IMR-90 (cell line): ENCODE measurements around the gene PPP1R13L. TPM values are rescaled to one million over a fixed set of nuclear protein-coding genes. Genes with fewer than 3 reads are reported as not detected.

Experiments
- ATAC-seq: fragments of 200-7000 bp; cut with Tn5 transposase; 2 replicates; pipeline ENCODE4 v1.9.1; 2020; ENCODE audit warnings: low read depth, mild to moderate bottlenecking, moderate library complexity
- BruUV-seq: library from RNA; stranded (reverse); fragments of 400-500 nt; replicated peaks from 2 replicates; lab custom pipeline; 2021; lab: Mats Ljungman, UMichigan
- CTCF ChIA-PET: fragments of 300-600 bp; formaldehyde crosslinking; extraction: SDS; loops from one replicate; lab custom pipeline; 2021; ENCODE audit warnings: antibody characterized with exemption; lab: Yijun Ruan, JAX
- POLR2A ChIA-PET: fragments of 300-600 bp; sonication (Branson Sonifier 250); formaldehyde crosslinking; loops from one replicate; lab custom pipeline; 2022; ENCODE audit warnings: antibody characterized with exemption; ENCODE audit not compliant: unreplicated experiment; lab: Charles Lee
- DNase-seq: peaks from one replicate; pipeline ENCODE4 v3.0.0; 2013
- H2AFZ ChIP-seq: replicated peaks from 2 replicates; pipeline ENCODE3; 2013; ENCODE audit warnings: low read length, mild to moderate bottlenecking; ENCODE audit not compliant: poor library complexity
- H2AK5ac ChIP-seq: 2 replicates; pipeline ENCODE4 v1.6.1; 2013; ENCODE audit warnings: low read depth, low read length, inconsistent platforms
- H2AK9ac ChIP-seq: replicated peaks from 2 replicates; pipeline ENCODE3; 2013; ENCODE audit warnings: mild to moderate bottlenecking, low read depth, low read length, moderate library complexity; ENCODE audit not compliant: poor library complexity
- H2BK120ac ChIP-seq: 2 replicates; pipeline ENCODE4 v1.6.1; 2013; ENCODE audit warnings: low read depth, low read length, inconsistent platforms
- H2BK15ac ChIP-seq: 3 replicates; pipeline ENCODE4 v1.6.1; 2013; ENCODE audit warnings: low read depth, low read length, inconsistent platforms
- H2BK20ac ChIP-seq: 2 replicates; pipeline ENCODE4 v1.6.1; 2013; ENCODE audit warnings: low read depth, mild to moderate bottlenecking, inconsistent platforms, low read length, moderate library complexity
- H2BK5ac ChIP-seq: 2 replicates; pipeline ENCODE4 v1.6.1; 2013; ENCODE audit warnings: mild to moderate bottlenecking, low read depth, low read length, inconsistent platforms; ENCODE audit not compliant: poor library complexity, severe bottlenecking
- H3K14ac ChIP-seq: replicated peaks from 2 replicates; pipeline ENCODE4 v1.6.1; 2013; ENCODE audit warnings: low read depth, low read length, inconsistent platforms
- H3K18ac ChIP-seq: 2 replicates; pipeline ENCODE4 v1.6.1; 2013; ENCODE audit warnings: low read depth, low read length, control low read depth
- H3K23ac ChIP-seq: 2 replicates; pipeline ENCODE4 v1.6.1; 2013; ENCODE audit warnings: low read depth, low read length, inconsistent platforms
- H3K27ac ChIP-seq: 2 replicates; pipeline ENCODE4 v1.5.1; 2013; ENCODE audit warnings: mild to moderate bottlenecking, control low read depth, low read length; ENCODE audit not compliant: insufficient read depth
- H3K27me3 ChIP-seq: 2 replicates; pipeline ENCODE4 v1.6.1; 2013; ENCODE audit warnings: low read length; ENCODE audit not compliant: control insufficient read depth, insufficient read depth
- H3K36me3 ChIP-seq: 2 replicates; pipeline ENCODE4 v1.6.1; 2013; ENCODE audit warnings: low read length, mixed read lengths; ENCODE audit not compliant: control insufficient read depth, insufficient read depth
- H3K4ac ChIP-seq: 2 replicates; pipeline ENCODE4 v1.6.1; 2013; ENCODE audit warnings: low read depth, low read length, inconsistent platforms
- H3K4me1 ChIP-seq: 2 replicates; pipeline ENCODE4 v1.6.1; 2013; ENCODE audit warnings: low read length, mixed read lengths; ENCODE audit not compliant: control insufficient read depth, insufficient read depth
- H3K4me2 ChIP-seq: 2 replicates; pipeline ENCODE4 v1.6.1; 2013; ENCODE audit warnings: low read depth, mild to moderate bottlenecking, control low read depth, low read length, moderate library complexity
- H3K4me3 ChIP-seq: 2 replicates; pipeline ENCODE4 v1.5.1; 2013; ENCODE audit warnings: low read depth, mild to moderate bottlenecking, control low read depth, low read length, moderate library complexity; ENCODE audit not compliant: insufficient read depth
- H3K56ac ChIP-seq: 2 replicates; pipeline ENCODE4 v1.6.1; 2013; ENCODE audit warnings: low read length, inconsistent platforms; ENCODE audit not compliant: insufficient read depth; ENCODE audit errors: extremely low read depth
- H3K79me1 ChIP-seq, 2 experiments: 2 replicates each; pipeline ENCODE4 v1.6.1; 2013; ENCODE audit warnings: low read length in 2 of 2, inconsistent platforms in 1 of 2, low read depth in 1 of 2
- H3K9ac ChIP-seq: 2 replicates; pipeline ENCODE4 v1.6.1; 2013; ENCODE audit warnings: low read depth, low read length, control low read depth
- H3K9me1 ChIP-seq: 2 replicates; pipeline ENCODE4 v1.6.1; 2013; ENCODE audit warnings: low read length, inconsistent platforms; ENCODE audit not compliant: insufficient read depth
- H3K9me3 ChIP-seq: 2 replicates; pipeline ENCODE4 v1.6.1; 2013; ENCODE audit warnings: low read length; ENCODE audit not compliant: control insufficient read depth, insufficient read depth
- H4K20me1 ChIP-seq: 2 replicates; pipeline ENCODE4 v1.6.1; 2013; ENCODE audit warnings: low read length, inconsistent platforms; ENCODE audit not compliant: insufficient read depth
- H4K5ac ChIP-seq: 2 replicates; pipeline ENCODE4 v1.6.1; 2013; ENCODE audit warnings: mild to moderate bottlenecking, low read depth, low read length, control low read depth
- H4K8ac ChIP-seq, 2 experiments: 2 replicates each; pipeline ENCODE4 v1.6.1; 2013; ENCODE audit warnings: low read depth in 2 of 2, low read length in 2 of 2, control low read depth in 1 of 2, inconsistent platforms in 1 of 2
- H4K91ac ChIP-seq: 2 replicates; pipeline ENCODE4 v1.6.1; 2013; ENCODE audit warnings: low read depth, low read length, inconsistent platforms; ENCODE audit not compliant: insufficient read depth
- BHLHE40 ChIP-seq: fragments of 150-350 bp; IDR thresholded peaks from 2 replicates; pipeline ENCODE4 v1.6.1; 2016; ENCODE audit warnings: mild to moderate bottlenecking, low read depth, low read length
- CEBPB ChIP-seq: IDR thresholded peaks from 2 replicates; pipeline ENCODE4 v1.6.1; 2012; ENCODE audit warnings: low read depth, low read length, improper control_type of control experiment
- CHD1 ChIP-seq: IDR thresholded peaks from 2 replicates; pipeline ENCODE4 v1.6.1; 2012; ENCODE audit warnings: low read depth, low read length, improper control_type of control experiment
- FOS ChIP-seq: fragments of 150-350 bp; IDR thresholded peaks from 2 replicates; pipeline ENCODE4 v1.6.1; 2016; ENCODE audit warnings: low read depth, low read length
- MAFK ChIP-seq: IDR thresholded peaks from 2 replicates; pipeline ENCODE4 v1.6.1; 2012; ENCODE audit warnings: low read depth, low read length, improper control_type of control experiment
- MAZ ChIP-seq: IDR thresholded peaks from 2 replicates; pipeline ENCODE4 v1.6.1; 2012; ENCODE audit warnings: low read depth, mild to moderate bottlenecking, low read length, improper control_type of control experiment, moderate library complexity, borderline replicate concordance
- MXI1 ChIP-seq: IDR thresholded peaks from 2 replicates; pipeline ENCODE4 v1.6.1; 2012; ENCODE audit warnings: low read depth, mild to moderate bottlenecking, low read length, moderate library complexity, borderline replicate concordance
- NFE2L2 ChIP-seq: fragments of 150-350 bp; IDR thresholded peaks from 2 replicates; pipeline ENCODE4 v1.6.1; 2016; ENCODE audit warnings: low read depth, mild to moderate bottlenecking, low read length
- POLR2A ChIP-seq: IDR thresholded peaks from 2 replicates; pipeline ENCODE4 v1.6.1; 2012; ENCODE audit warnings: mild to moderate bottlenecking, low read depth, low read length
- RAD21 ChIP-seq: IDR thresholded peaks from 2 replicates; pipeline ENCODE4 v1.6.1; 2012; ENCODE audit warnings: low read length, improper control_type of control experiment
- RCOR1 ChIP-seq: IDR thresholded peaks from 2 replicates; pipeline ENCODE4 v1.6.1; 2012; ENCODE audit warnings: mild to moderate bottlenecking, low read length, improper control_type of control experiment; ENCODE audit not compliant: insufficient replicate concordance
- RFX5 ChIP-seq: IDR thresholded peaks from 2 replicates; pipeline ENCODE4 v1.8.0; 2012; ENCODE audit warnings: low read depth, mild to moderate bottlenecking, low read length, moderate library complexity
- SMC3 ChIP-seq: fragments of 150-350 bp; IDR thresholded peaks from 2 replicates; pipeline ENCODE4 v1.6.1; 2016; ENCODE audit warnings: low read depth, mild to moderate bottlenecking, antibody characterized with exemption, low read length, moderate library complexity
- WGBS, 2 experiments: methylation state at CpG; one replicate each; pipeline versions ENCODE4 v1.1.5 to v1.1.7; 2013; ENCODE audit warnings: missing lambda C conversion rate in 2 of 2; ENCODE audit not compliant: insufficient read length in 1 of 2; ENCODE audit errors: extremely low coverage in 2 of 2; 5-methylcytosine and 5-hydroxymethylcytosine counted together
- dilution Hi-C: fragments of 300-500 bp; cut with HindIII; formaldehyde crosslinking; loops from one replicate; pipeline ENCODE4 v1.14.3; 2018; ENCODE audit warnings: low sequenced_read_pairs; ENCODE audit not compliant: unreplicated experiment
- in situ Hi-C: fragments of 300-500 bp; cut with MboI; formaldehyde crosslinking; loops from 3 replicates; pipeline ENCODE4 v1.14.3; 2019; ENCODE audit warnings: low sequenced_read_pairs, inconsistent platforms, mixed read lengths
- intact Hi-C: fragments of 100-400 bp; cut with micrococcal nuclease; formaldehyde crosslinking; loops from 2 replicates; pipeline ENCODE4 v1.10.0; 2022
- polyA plus RNA-seq, 3 experiments: library from polyadenylated mRNA; depleted of rRNA; stranded (reverse); fragments of >200 nt; gene quantifications; 2 replicates each; pipeline ENCODE4 v1.2.3, GENCODE V29; 2012; ENCODE audit warnings: low replicate concordance in 1 of 3
- total RNA-seq: library from RNA; depleted of rRNA; stranded (reverse); fragments of >200 nt; gene quantifications from 2 replicates; pipeline ENCODE4 v1.2.3, GENCODE V29; 2012
- TF ChIP-seq, protein P1 (sequence below): fragments of 150-350 bp; IDR thresholded peaks from 2 replicates; pipeline ENCODE4 v1.6.1; 2017; ENCODE audit warnings: mild to moderate bottlenecking, antibody characterized with exemption, low read length, low read depth
- TF ChIP-seq, protein P2 (sequence below): fragments of 150-350 bp; IDR thresholded peaks from 2 replicates; pipeline ENCODE4 v1.6.1; 2016; ENCODE audit warnings: low read depth, mild to moderate bottlenecking, low read length, moderate library complexity, borderline replicate concordance
- TF ChIP-seq, protein P3 (sequence below): conservative IDR thresholded peaks from 2 replicates; pipeline ENCODE4 v1.5.1; 2012; ENCODE audit warnings: mild to moderate bottlenecking, low read depth, low read length, improper control_type of control experiment

PPP1R13L gene
- total and polyA plus RNA-seq, 2 of the 4 experiments (the other 2 are of a cell fraction), result 3.0 to 13.3 TPM

DNA sequence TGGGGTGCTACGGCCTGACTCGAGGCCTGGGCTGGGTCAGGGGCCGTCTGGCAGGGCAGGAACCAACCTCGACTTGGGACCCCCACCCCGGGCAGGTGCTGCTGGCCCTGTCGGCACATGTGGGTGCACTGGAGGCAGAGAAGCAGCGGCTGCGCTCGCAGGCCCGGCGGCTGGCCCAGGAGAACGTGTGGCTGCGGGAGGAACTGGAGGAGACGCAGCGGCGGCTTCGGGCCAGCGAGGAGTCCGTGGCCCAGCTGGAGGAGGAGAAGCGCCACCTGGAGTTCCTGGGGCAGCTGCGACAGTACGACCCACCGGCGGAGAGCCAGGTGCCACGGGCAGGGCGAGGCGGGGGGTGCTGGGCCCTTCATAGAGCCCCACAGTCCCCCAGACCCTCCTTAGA lies 58.4 kb downstream of the PPP1R13L start:
- no peak overlapping the region for H3K18ac ChIP-seq
- no peak overlapping the region for H4K8ac ChIP-seq
- no peak overlapping the region for H2AK5ac ChIP-seq
- no peak overlapping the region for H2BK5ac ChIP-seq
- no peak overlapping the region for H2BK20ac ChIP-seq
- dilution Hi-C loops (no loop called here), intact Hi-C loops (no loop called here), in situ Hi-C loops (no loop called here)
- H3K27me3 ChIP-seq, result peaks cover 9% of the 10 kb centered on the region
- no peaks in the 10 kb centered on the region for H3K9me3 ChIP-seq
- no peak for TF ChIP-seq BHLHE40
- TF ChIP-seq MXI1, result no peak
- no peak for TF ChIP-seq FOS
- TF ChIP-seq, protein P1, sequence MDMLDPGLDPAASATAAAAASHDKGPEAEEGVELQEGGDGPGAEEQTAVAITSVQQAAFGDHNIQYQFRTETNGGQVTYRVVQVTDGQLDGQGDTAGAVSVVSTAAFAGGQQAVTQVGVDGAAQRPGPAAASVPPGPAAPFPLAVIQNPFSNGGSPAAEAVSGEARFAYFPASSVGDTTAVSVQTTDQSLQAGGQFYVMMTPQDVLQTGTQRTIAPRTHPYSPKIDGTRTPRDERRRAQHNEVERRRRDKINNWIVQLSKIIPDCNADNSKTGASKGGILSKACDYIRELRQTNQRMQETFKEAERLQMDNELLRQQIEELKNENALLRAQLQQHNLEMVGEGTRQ, result no peak
- TF ChIP-seq RFX5, result no peak
- TF ChIP-seq POLR2A, result no peak
- TF ChIP-seq MAZ, result no peak
- TF ChIP-seq RCOR1, result no peak
- TF ChIP-seq, protein P2, sequence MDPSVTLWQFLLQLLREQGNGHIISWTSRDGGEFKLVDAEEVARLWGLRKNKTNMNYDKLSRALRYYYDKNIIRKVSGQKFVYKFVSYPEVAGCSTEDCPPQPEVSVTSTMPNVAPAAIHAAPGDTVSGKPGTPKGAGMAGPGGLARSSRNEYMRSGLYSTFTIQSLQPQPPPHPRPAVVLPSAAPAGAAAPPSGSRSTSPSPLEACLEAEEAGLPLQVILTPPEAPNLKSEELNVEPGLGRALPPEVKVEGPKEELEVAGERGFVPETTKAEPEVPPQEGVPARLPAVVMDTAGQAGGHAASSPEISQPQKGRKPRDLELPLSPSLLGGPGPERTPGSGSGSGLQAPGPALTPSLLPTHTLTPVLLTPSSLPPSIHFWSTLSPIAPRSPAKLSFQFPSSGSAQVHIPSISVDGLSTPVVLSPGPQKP, result no peak
- TF ChIP-seq CEBPB, result no peak
- TF ChIP-seq MAFK, result no peak
- no peak for TF ChIP-seq RAD21
- no peak for TF ChIP-seq SMC3
- TF ChIP-seq, protein P3, sequence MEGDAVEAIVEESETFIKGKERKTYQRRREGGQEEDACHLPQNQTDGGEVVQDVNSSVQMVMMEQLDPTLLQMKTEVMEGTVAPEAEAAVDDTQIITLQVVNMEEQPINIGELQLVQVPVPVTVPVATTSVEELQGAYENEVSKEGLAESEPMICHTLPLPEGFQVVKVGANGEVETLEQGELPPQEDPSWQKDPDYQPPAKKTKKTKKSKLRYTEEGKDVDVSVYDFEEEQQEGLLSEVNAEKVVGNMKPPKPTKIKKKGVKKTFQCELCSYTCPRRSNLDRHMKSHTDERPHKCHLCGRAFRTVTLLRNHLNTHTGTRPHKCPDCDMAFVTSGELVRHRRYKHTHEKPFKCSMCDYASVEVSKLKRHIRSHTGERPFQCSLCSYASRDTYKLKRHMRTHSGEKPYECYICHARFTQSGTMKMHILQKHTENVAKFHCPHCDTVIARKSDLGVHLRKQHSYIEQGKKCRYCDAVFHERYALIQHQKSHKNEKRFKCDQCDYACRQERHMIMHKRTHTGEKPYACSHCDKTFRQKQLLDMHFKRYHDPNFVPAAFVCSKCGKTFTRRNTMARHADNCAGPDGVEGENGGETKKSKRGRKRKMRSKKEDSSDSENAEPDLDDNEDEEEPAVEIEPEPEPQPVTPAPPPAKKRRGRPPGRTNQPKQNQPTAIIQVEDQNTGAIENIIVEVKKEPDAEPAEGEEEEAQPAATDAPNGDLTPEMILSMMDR, result no peak
- TF ChIP-seq CHD1, result no peak
- no peak for TF ChIP-seq NFE2L2
- H4K20me1 ChIP-seq, result peaks cover 8% of the 10 kb centered on the region
- ChIA-PET POLR2A (interaction anchor here (0.5 kb wide), 1 partner anchor 110 kb away, joined by 3 read pairs; no protein-coding TSS in a partner anchor), CTCF (no interaction called here)
- H4K91ac ChIP-seq, result no peak overlapping the region
- no peak overlapping the region for H2BK15ac ChIP-seq
- no peak overlapping the region for H3K14ac ChIP-seq
- H3K4me2 ChIP-seq, result no peak overlapping the region
- H3K23ac ChIP-seq, result no peak overlapping the region
- no peak overlapping the region for H2BK120ac ChIP-seq
- H3K9ac ChIP-seq, result no peak overlapping the region
- H2AK9ac ChIP-seq, result peak overlapping the region; percentile 42
- DNase-seq, result no peak
- peaks cover 2% of the 10 kb centered on the region; the same call in 1 of the 2 replicates for H3K9me1 ChIP-seq
- no peak overlapping the region for H3K4me3 ChIP-seq
- H3K79me1 ChIP-seq, result no peaks in the 10 kb centered on the region
- ATAC-seq, result no peak
- H3K36me3 ChIP-seq, result peaks cover 10% of the 10 kb centered on the region
- no peak overlapping the region for H3K56ac ChIP-seq
- H2AFZ ChIP-seq, result peak overlapping the region; percentile 32
- no TSS peak for BruUV-seq
- no peaks in the 10 kb centered on the region for H3K4me1 ChIP-seq
- no peak overlapping the region for H3K27ac ChIP-seq
- no peak overlapping the region for H3K4ac ChIP-seq
- WGBS, 2 experiments, result 59% methylated on average over 10 of the region's 27 CpGs; no CpG with 5 or more reads in 1 of the 2 experiments
- H4K5ac ChIP-seq, result no peak overlapping the region
